ENCODE measurements around the gene KCNC1.

KCNC1 gene

DNA sequence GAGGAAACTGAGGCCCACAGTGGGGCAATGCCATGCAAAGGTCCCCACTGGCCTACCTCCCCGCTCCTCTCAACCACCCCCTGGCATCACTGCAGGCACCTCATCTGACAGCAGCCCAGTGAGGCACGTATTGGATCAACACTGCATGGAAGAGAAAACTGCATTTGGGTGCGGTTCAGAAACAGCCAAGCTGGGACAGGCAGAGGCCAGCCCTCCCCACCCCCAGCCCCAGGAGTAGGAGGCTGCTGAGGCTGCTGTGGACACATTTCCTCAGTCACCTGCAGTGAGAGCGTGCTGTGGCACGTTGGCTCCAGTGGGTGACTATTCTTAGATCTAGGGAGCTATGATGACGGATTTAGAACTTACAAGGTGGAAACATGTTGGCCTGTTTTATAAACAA, 63.7 kb downstream of the KCNC1 start:
- no peak for DNase-seq

DNA sequence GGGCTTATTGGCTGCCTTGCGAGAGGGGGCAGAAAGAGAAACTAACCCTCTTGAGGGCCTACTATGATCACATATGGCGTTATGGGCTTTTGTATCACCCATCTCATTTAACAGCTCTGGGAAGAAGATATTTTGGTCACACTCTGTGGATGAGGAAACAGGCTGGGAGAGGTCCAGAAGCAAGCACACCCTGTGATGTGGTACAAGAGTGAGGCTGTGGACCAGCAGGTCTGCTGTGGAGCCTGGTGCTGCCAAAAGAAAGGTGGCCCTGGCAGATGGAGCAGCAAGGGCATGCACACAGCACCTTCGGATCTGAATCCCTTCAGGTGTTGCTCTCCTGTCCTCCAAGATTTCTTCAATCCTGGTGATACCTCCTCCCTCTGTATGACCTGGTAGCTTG, 64.1 kb downstream of the KCNC1 start:
- no peak for DNase-seq

DNA sequence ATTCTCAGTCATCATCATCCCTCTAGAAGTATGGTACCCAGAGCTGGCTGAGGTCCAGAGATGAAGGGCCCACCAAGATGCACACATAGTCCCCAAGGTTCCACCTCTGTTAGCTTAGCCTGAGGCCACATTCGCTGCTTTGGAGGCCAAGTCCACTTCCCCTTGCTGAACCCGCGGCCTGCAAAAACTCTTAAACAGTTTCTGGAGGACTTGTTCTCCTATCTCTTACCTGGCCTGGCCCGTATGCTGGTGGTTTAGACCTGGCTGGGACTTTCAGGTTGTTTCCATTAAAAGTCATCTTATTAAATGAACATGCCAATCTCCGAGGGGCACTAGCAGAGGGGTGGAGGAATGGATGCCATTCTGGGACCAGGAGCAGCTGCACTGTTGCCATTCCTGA, 64.6 kb downstream of the KCNC1 start:
- no peak for DNase-seq

DNA sequence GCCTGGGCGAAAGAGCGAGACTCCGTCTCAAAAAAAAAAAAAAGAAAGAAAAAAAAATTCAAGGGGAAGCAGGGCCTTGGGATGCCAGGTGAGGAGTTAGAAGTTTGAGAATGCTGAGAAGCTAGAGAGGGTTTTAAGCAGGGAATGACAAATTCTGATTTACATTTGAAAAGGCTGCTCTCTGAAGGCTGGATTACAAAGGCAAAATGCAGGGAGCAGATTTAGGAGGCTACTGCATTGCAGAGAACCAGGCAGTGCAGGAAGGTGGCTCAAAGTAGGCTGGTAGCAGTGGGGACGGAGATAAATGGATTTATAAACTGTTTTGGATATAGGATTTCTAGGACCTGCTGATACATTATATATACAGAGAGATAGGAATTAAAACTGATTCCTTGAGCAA, 66.6 kb downstream of the KCNC1 start:
- no peak for DNase-seq

DNA sequence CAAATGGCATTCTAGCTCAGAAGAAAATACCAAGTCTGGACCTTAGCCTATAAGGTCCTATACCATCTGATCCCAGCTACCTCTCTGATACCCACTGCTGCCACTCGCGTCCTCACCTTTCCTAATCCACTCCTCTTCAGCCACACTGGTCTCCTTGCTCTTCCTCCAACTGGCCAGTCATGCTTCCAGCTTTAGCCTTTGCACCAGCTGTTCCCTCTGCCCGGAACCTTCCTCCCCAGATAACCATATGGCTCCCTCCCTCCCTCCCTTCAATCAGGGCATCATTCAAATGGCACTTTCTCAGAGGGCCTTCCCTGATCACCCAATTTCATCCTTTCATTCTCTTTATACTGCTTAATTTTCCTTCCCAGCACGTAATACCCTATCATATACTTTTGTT, 67.9 kb downstream of the KCNC1 start:
- DNase-seq, result no peak

DNA sequence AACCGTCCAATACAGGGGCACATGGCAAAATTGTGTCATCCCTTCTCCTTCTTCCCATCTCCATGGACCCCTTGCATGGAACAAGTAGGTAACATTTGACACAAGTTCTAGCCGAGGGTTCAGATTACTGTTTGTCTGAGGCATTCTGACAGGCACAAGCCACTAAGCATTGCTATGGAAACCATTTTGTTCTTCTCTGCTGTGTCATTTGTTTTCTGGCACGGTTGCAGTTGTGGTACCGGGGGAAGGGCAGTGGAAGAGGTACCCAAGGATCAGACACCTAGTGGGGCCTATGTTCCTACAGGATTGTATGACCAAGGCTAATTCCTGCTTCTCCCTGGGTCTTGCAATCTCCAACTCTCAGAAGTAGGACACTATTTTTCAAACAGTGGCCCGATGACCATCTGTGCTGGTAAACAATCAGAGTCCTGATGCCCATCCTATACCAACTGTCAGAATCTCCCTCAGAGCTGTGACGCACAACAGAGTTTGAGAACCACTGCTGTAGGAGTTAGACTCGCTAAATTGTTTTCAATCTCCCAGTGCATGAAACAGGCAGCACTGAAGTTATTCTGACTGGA, 69.3 kb downstream of the KCNC1 start:
- no peak for DNase-seq

DNA sequence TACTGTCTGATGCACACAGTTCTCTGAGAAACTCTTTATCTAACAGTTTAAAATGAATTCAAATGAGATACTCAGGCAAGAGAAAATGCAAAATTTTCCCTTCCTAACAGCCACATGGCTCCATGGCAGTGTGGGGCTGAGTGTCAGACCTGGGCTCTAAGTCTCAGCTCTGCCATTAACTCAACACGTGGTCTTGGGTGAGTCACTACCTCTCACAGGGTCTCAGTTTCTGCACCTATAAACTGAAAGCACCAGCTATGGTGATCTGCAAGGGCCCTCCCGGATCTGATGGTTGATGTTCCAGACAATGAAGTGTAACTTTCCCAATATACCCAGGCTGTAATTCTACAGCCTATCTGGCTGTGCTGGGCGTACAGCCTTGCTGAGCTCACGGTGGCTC, 70.5 kb downstream of the KCNC1 start:
- no peak for DNase-seq

DNA sequence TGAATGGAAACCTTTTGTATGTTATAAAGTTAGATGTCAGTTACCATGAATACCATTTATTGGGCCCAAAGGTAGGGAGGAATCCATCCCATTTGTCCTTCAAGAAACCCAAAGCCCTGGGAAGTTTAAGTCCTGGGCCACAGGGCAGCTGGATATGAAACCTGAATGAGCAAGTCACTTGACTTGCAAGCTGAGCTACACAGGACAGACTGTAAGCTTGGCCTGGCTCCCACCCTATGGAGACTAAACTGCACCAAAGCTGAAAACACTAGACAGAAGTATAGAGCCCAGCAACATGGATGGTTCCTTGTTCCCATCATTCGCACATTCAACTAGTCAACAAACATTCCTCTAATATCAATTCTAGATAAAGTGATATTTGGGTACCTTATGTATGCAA, 71.3 kb downstream of the KCNC1 start:
- DNase-seq, result no peak

DNA sequence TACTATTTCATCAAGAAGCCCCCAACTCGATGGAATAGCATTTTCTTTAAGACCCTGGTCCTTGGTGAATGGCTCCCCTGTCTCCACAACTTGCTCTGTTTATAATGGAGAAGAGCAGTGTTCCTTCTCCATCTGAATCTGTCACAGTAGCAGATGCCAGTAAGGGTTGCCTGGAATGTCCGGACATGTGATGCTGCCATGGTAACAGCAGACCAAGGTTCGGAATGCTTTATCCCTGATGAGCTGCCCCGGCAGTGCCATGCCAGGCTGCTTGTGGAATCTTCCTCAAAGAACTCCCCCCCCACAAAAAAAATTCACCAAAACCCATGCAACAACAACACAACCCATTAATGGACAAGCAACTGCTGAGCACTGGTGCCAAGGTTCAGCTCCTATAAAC, 72.5 kb downstream of the KCNC1 start:
- DNase-seq, result no peak

DNA sequence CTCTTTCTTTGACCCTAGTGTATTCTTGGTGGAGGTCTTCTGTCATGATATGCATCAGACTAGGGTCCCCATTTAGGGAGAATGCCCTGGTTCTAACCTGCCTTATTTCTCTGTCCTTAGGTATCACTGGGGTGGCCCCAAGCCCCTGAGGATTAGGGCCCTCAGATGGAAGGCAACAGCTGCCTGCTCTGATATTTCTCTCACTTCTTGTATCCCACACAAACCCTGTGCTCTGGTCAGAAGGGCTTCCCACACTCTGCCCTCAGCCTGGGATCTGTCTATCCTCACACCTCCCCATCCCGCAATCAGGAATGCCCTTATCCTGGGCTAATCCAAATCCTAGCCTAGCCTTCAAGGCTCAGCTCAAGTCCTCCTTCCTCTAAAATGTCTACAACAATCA, 75.5 kb downstream of the KCNC1 start:
- no peak for DNase-seq

DNA sequence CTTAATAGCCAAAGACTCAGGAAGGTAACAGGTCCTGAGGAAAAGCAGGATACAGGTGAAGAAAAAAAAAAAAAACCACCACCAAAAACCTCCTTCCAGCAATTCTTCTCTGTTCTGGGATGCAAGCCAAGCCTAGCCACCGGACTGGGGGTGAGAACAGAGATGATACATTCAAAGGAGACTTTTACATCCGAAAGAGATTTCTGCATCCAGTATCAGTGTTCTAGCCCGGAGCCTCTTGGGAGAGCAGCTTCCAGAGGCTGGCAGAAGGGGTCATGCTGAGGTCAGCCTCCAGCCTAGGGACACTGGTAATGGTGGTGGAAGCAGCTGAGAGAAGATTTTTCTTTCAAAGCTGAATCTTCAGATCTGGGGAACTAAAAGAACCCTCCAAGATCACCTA, 76.2 kb downstream of the KCNC1 start:
- no peak for DNase-seq

DNA sequence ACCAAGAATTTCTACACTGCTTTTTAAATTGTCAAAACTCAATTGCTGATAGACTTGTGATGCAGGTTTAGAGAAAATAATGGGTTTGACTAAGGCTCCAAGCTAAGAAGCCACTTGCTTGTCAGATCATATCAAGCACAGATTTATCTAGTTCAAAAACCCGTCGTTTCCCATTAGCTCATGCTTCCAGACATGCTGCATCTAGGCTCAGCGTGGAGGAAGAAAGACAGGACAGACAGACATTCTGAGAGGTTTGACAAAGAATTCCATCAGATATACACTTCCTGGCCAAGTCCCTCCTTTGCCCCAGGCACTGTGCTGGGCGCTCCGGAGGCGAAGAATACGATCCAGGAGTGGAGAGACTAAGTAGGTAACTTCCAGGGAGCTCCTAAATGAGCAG, 76.8 kb downstream of the KCNC1 start:
- no peak for DNase-seq

DNA sequence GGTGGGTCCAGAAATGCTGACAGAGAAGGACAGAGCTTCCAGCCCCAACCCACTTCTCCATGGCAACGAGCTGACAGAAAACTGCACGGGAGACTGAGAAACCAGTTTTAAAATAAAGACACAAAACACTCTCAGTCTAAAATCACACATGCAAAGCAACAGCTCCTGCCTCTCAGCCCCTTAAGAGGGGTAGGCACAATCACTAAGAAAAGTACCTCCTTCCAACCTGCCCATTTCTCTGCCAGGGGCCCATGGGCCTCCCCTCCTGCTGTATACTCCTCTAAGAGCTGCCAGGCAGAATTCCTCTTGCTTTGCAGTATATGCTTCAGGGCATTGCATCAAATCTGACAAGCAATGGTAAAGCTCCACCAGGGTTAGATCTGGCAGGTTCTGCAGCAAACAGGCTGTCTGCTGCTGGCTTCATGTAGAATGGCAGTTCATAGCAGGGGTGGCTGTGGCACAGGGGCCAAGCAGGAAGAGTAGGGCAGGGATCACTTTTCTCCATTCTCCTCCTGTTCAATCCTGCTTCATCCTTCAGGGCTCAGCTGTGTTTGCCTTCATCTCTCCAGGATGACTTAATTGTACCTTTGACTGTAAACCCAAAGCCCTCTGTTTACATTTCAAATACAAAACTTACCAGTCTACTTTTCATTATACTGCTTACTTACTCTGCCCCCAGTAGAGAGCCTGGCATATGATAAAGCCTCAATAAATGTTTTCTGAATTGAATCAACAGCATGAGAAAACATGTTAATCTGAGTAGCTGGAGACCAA, 77.7 kb downstream of the KCNC1 start:
- DNase-seq, result no peak

DNA sequence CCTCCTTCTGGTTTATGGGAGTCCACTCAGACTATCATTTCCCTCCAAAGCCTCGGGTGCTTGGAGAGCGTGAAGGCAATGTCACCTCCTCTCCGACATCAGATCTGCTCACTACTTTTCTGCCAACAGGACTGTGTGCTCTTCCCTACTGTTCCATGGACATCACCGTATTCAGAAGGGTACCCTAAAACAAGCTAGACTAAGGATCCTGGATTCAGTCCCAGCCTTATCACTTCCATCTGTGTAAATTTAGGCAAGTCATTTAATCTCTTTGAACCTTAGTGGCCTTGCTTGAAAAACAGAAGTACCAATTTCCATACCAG, 78.2 kb downstream of the KCNC1 start:
- DNase-seq, result no peak

DNA sequence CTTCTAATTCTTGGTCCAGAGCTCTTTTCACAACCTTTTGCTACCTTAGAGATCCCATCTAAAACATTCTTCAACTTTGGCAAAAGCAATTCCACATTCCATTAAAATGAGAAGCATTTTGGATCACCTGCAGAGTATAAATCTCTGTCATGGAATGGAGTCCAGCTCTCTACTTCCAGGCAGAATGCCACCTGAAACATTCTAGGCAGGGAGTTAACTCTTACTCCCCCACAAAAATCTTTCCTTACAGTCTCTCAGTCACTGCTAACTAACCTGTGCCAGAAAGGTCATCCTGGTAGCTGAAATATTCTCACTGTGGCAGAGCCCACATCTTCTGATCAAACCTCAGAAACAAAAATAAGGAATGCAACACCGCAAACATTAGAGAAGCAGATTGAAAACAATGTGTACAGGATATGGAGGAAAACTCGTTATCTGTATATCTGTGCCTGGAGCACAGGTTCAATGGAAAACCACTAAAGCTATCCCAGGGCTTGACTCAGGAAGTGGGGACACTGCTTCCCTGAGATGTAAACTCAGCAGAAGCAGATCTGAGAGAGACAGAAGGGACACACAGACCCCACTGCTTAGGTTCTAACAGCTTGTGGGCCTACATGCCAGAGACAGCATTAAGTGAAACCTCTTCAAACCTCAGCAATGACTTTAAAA, 78.9 kb downstream of the KCNC1 start:
- DNase-seq, result no peak

DNA sequence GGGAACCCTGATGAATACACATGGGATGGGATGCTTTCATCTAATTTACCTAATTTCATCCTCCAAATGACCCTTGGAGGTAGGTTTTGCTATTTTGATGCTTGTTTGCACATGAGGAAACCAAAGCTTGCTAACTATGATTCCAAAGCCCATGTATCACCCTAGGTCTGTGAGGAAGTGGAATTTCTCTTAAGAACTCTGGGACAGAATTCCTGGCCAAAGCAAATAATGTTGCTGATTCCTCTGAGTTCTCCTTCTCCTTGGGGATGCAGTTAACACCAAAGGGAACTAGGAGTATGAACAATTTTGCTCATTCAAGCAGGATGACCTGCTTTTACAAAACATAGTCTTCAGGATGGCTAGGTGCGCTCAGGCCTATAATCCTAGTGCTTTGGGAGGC, 80.0 kb downstream of the KCNC1 start:
- DNase-seq, result no peak

DNA sequence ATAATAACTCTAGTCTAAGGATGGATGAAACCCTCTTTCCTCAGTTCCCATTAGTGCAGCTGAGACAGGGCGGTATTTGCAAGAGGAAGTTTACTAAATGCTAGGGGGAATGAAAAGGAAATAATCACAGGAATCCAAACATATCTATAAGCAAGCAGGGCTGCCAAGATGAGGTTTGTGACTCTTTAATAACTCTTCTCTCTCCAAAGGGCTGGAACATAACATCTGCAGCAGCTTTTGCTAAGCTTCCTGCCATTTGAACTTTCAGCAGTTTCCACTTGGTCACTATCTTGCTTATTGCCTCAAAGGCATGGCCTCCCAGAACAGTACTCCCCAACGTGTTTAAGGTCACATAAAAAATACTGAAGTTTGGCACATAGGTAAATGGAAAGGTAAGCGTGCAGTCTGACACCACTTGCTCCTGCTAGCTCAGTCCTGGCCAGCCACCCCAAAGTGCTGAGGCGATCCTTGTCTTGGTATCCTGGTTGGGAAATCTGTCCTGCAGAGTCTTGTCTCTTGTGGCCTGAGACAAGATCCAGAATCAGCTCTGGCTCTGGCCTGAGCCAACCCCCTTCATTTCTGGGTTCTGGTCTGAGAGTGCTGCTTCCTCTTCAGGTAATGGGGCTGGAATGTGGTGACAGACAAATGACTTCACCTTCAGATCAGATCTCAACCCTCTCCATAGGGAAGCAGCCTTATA, 81.8 kb downstream of the KCNC1 start:
- DNase-seq, result no peak

DNA sequence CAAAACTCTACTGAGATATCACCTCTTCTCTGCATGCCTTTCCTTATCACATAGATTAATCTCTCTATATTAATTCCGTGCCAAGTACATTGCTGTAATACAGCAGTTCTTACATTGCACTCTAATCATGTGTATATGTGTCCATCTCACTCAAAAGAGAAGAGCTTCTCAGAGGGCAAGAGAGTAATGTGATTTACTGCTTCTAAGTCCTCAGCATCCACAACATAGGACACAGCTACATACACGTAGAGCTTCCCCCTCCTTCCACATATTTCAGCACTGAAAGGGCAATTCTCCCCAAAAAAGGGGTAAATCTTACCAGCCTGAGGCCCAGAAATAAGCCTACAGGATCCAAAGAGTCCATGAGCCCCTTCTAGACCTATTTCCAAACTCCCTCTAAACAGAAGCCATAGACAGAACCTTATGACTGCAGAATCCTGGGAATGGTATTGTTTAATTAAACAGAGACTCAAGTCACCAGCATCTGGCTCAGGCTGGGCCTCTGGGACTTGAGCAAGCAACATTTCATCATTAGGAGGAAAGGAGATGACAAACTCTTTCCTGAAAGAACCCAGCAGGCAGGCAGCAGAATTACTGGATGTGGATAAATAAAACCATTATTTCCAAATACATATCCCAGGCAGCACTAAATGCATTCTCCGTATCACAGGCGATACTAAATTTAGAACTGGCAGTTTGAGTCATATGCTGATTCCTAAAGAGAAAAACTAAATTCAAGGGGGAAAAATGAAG, 87.2 kb downstream of the KCNC1 start:
- DNase-seq, result no peak

DNA sequence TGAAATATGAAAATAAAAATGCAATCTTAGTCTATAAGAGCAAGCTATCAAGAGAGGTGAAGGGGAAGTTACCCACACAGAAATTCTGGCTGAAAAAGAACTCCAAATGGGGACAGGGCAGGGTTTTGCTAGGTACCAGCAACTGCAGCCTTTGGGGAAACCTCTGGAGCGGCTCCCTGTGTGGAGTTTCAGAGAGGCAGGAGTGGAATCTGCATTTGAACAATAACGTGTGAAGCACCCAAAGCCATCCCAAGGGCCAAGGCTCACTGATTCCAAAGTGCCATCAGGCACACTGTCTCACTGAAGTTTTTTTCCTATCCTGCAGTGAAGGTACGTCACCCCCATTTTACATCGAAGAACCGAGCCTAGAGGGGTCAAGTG, 87.8 kb downstream of the KCNC1 start:
- DNase-seq, result no peak

DNA sequence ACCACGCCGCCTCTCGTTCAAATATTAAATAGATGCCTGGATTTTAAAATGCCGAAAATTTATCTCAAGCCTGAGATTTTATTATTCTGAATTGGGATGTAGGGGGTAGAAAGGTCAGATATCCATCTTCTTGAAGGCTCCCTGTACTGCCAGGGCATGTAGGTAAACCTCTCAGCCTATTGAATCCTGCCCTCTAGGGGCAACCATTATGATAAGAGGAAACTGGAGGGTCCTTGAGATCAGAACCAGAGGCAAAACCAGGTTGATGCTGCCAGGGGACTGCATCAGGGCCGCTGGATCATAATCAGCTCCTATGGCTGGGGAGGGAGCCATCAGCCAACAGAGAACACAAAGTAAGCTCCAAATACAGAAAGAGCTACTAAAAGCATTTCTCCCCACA, 92.4 kb downstream of the KCNC1 start:
- no peak for DNase-seq

DNA sequence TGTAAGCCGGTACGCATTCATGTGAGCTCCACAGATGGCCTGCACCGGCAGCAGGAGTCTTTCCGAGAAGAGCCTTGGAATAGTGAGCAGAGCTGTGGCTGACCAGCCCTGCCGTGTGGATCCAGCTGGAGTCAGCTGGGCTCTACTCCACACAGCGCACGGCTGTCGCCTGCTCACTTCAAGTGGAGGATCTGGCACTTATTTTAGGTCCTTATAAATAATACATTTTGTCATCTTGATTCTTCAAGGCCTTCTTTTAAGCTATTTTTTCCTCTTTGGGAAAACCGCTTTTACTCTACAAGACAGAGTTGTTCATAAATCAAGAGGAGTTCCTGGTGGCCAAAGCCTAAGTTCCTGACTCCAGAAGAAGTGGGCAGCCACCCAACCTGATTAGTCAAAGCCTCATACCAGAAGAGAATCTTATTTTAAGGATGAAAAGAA, 93.8 kb downstream of the KCNC1 start:
- no peak for DNase-seq

DNA sequence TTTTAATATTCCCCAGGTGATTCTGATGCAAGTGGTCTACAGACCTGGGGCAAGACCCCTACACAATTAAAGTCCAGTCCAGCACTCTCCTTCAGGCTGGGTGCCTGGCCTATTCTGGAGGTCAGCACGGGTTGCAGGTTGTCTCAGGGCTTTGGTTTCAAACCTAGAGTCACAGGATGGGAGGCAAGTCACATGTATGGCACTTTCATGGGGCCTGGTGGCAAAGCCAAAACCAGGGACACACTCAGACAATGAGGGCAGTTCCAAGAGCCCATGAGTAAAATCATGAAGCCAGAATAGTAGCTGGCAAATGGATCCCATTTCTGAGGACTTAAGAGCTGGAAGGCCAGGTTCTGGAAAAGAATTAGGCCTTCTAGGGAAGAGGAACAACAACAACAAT, 96.6 kb downstream of the KCNC1 start:
- DNase-seq, result no peak

DNA sequence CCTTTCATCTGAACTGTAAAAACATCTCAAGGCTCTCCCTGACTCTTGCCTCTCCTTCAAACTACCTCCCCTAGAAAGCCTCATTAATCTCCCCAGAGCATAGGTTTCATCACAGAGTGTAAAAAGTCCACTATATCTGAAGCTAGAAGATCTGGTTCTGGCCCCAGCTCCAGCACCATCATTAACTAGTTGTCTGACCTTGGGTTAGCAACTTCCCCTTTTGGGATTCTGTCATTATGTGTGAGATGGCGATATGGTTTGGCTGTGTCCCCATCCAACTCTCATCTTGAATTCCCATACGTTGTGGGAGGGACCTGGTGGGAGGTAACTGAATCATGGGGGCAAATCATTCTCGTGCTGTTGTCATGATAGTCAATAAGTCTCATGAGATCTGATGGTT, 97.3 kb downstream of the KCNC1 start:
- no peak for DNase-seq

Data from hippocampal formation (tissue), 2 donors.